HL-60 (cell line): ENCODE data around the gene NOTUM.

ENCODE experiments used
- CTCF ChIP-seq: IDR thresholded peaks from one replicate; pipeline ENCODE4 v1.5.1; 2011; ENCODE audit warnings: low read length, control low read depth, inconsistent platforms; ENCODE audit not compliant: insufficient read depth
- POLR2AphosphoS5 ChIP-seq: IDR thresholded peaks from 2 replicates; pipeline ENCODE4 v1.6.1; 2012; ENCODE audit warnings: low read depth

- TF ChIP-seq CTCF: no peak
- TF ChIP-seq POLR2AphosphoS5: no peak
Measured at GRCh38 chr17:82001571-82002056, 40.6 kb upstream of the NOTUM start.
